Activated CD4-positive, alpha-beta T cell treated with anti-CD3 and anti-CD28 coated beads, Interleukin-2, amount 10 ng/mL, durations not matched to agents 7 days and 5 days (primary cell): ENCODE measurements around the gene SETD4. TPM values are rescaled to one million over a fixed set of nuclear protein-coding genes. Genes with fewer than 3 reads are reported as not detected.
A peak's percentile ranks its signal among the peaks of the same experiment; 100 is the strongest.

Experiments
- CTCF ChIA-PET: fragments of 350-600 bp; sonication (Branson Sonifier 250); formaldehyde crosslinking; loops from one replicate; lab custom pipeline; 2021; ENCODE audit warnings: antibody characterized with exemption; lab: Charles Lee
- POLR2A ChIA-PET: fragments of 350-600 bp; sonication (Branson Sonifier 250); formaldehyde crosslinking; loops from one replicate; lab custom pipeline; 2021; ENCODE audit warnings: antibody characterized with exemption; lab: Charles Lee
- DNase-seq: peaks from one replicate; pipeline ENCODE4 v3.0.0-alpha.2; 2020
- H3K27ac Mint-ChIP-seq: one replicate; pipeline ENCODE4 v1.8.0; 2021; ENCODE audit warnings: mild to moderate bottlenecking, moderate library complexity, mixed read lengths
- H3K27me3 Mint-ChIP-seq: one replicate; pipeline ENCODE4 v1.8.0; 2021; ENCODE audit warnings: mixed read lengths
- H3K36me3 Mint-ChIP-seq: one replicate; pipeline ENCODE4 v1.8.0; 2021; ENCODE audit warnings: low read depth, mixed read lengths
- H3K4me1 Mint-ChIP-seq: one replicate; pipeline ENCODE4 v1.8.0; 2021; ENCODE audit warnings: mixed read lengths
- H3K4me3 Mint-ChIP-seq: one replicate; pipeline ENCODE4 v1.8.0; 2021; ENCODE audit warnings: mild to moderate bottlenecking, moderate library complexity, mixed read lengths
- H3K9me3 Mint-ChIP-seq: one replicate; pipeline ENCODE4 v1.8.0; 2021; ENCODE audit warnings: mixed read lengths
- total RNA-seq, 2 experiments: library from RNA; stranded (reverse); gene quantifications; one replicate each; pipeline ENCODE4 v1.2.3, GENCODE V29; 2021

SETD4 gene
- total RNA-seq, 2 experiments from 2014 or later = 15.7 to 19.4 TPM

- DNase-seq = no peak
- no peak overlapping the region for H3K4me3 Mint-ChIP-seq
- no peaks in the 10 kb centered on the region for H3K9me3 Mint-ChIP-seq
- ChIA-PET POLR2A (no interaction called here), CTCF (no interaction called here)
- peaks cover 62% of the 10 kb centered on the region for H3K36me3 Mint-ChIP-seq
- H3K27ac Mint-ChIP-seq = no peak overlapping the region
- H3K4me1 Mint-ChIP-seq = peaks cover 47% of the 10 kb centered on the region
- H3K27me3 Mint-ChIP-seq = no peaks in the 10 kb centered on the region
These were observed 4.8 kb downstream of the SETD4 start for GRCh38 chr21:36055551-36055950.

GRCh38 chr21:36053715-36054062 lies 6.6 kb downstream of the SETD4 start:
- no peaks in the 10 kb centered on the region for H3K27me3 Mint-ChIP-seq
- H3K36me3 Mint-ChIP-seq = peaks cover 76% of the 10 kb centered on the region
- H3K4me1 Mint-ChIP-seq = peaks cover 39% of the 10 kb centered on the region
- no peak overlapping the region for H3K4me3 Mint-ChIP-seq
- ChIA-PET POLR2A (no interaction called here), CTCF (interaction anchor here (1.6 kb wide), 1 partner anchor 25 kb away, joined by 4 read pairs; no protein-coding TSS in a partner anchor)
- H3K27ac Mint-ChIP-seq = no peak overlapping the region
- DNase-seq = no peak
- peaks cover 2% of the 10 kb centered on the region for H3K9me3 Mint-ChIP-seq

DNA sequence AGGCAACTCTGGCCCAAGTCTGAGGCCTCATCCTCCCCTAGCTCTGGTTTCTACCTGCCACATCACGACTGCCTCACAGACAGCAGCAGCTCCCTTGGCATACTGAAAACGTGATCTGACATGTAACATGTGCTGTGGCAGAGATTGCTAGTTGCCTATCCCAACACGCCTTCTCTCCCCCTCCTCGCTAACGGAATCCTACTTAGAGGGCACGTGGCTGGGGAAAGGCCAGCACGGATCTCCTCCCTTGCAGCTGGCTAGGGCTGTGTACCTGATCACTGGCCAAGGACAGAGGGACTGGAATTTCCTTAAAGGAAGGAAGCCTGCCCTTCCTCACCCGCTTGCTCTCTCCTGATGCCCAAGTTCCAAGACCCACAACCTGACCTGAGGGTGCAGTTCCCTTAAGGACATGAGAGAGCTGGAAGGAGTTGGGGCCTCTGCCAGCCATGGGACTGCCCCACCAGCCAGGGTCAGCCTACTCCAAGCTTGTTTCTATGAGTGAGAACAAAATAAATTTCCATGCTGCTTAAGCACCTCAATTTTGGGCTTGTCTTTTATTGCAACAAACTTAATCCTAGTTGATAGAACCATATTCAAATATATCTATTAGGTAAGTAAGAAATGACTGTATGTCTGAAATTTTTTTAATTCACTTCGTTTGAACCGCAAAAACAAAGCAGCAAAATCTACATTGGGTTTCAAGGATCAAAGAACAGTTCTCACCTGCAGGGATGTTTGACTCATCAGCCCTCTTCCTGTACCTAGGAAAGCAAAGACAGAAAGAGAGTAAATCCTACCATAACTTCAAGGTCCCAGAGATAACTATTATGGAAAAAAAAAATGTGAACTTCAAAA lies 7.2 kb downstream of the SETD4 start:
- H3K36me3 Mint-ChIP-seq = peaks cover 75% of the 10 kb centered on the region
- no peaks in the 10 kb centered on the region for H3K27me3 Mint-ChIP-seq
- H3K4me1 Mint-ChIP-seq = peaks cover 33% of the 10 kb centered on the region
- POLR2A ChIA-PET = no interaction called here
- no peak for DNase-seq
- H3K9me3 Mint-ChIP-seq = peaks cover 2% of the 10 kb centered on the region
- H3K27ac Mint-ChIP-seq = peak overlapping the region; percentile 19
- CTCF ChIA-PET = interaction anchor here (1.6 kb wide), 1 partner anchor 24 kb away, joined by 4 read pairs; no protein-coding TSS in a partner anchor
- no peak overlapping the region for H3K4me3 Mint-ChIP-seq

DNA sequence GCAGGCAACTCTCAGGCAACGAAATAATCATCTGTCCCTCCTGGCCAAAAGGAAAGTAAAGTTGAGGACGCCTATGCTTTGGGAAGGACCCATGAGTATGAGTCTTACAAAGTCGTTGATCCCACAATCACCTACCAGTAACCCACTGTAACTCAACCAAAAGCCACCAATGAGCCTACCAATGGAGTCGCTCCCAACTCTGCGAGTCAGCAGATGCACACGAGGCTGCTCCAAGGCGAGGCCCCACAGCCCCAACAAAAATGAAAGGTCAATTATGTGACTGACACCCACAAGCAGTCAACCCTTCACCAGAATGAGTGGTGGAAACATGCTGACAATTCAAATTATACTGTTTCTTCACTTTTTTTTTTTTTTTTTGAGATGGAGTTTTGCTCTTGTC lies 12.0 kb downstream of the SETD4 start:
- Mint-ChIP-seq H3K36me3 (peaks cover 65% of the 10 kb centered on the region), H3K4me3 (no peak overlapping the region), H3K4me1 (peaks cover 6% of the 10 kb centered on the region), H3K27me3 (no peaks in the 10 kb centered on the region), H3K9me3 (peaks cover 2% of the 10 kb centered on the region), H3K27ac (no peak overlapping the region)
- ChIA-PET POLR2A (no interaction called here), CTCF (interaction anchor here (0.7 to 1.3 kb wide), 3 partner anchors 12 to 456 kb away, joined by 3 read pairs; no protein-coding TSS in a partner anchor)
- no peak for DNase-seq

DNA sequence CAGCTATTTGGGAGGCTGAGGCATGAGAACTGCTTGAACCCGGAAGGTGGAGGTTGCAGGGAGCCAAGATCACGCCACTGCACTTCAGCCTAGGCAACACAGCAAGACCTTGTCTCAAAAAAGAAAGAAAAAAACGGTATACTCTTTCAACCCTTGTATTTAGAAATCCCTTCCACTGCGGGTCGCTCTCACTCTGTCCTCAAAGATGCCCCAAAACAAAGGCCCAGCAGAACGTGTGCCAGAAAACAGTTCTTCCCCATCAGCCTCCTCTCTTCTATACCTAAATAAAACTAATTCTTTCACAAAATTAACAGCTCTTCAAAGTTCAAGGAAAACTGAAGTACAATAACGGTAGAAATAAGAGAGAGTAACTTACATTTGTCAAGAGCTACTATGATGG lies 13.2 kb downstream of the SETD4 start:
- POLR2A ChIA-PET = no interaction called here
- Mint-ChIP-seq H3K36me3 (peaks cover 64% of the 10 kb centered on the region), H3K4me3 (no peak overlapping the region), H3K4me1 (no peaks in the 10 kb centered on the region), H3K27ac (no peak overlapping the region), H3K27me3 (no peaks in the 10 kb centered on the region), H3K9me3 (peaks cover 2% of the 10 kb centered on the region)
- DNase-seq = no peak
- CTCF ChIA-PET = interaction anchor here (0.6 to 1.3 kb wide), 4 partner anchors 11 to 65 kb away, joined by 3 to 6 read pairs (median 3); no protein-coding TSS in a partner anchor

DNA sequence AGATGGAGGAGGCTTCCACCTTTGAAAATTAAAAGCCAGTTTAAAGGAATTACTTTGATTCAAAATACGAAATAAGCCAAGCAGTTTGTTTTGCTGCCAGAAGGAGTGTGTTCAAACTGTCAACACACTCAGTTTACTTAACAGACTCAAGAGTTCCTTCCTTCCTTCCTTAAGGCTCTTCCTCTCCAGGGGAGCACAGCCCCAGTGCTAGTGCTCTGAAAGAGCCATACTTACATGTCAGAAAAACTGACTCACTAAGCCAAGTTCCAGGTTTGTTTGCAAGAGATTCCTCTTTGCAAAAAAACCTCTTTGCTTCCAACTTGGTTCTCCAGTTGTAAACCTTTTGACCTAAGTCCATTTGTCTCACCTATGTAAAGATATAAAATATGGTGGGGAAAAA lies 14.3 kb downstream of the SETD4 start:
- CTCF ChIA-PET = interaction anchor here (1.0 to 1.3 kb wide), 2 partner anchors 18 to 66 kb away, joined by 4 to 6 read pairs; no protein-coding TSS in a partner anchor
- no peaks in the 10 kb centered on the region for H3K27me3 Mint-ChIP-seq
- POLR2A ChIA-PET = no interaction called here
- H3K9me3 Mint-ChIP-seq = peaks cover 2% of the 10 kb centered on the region
- DNase-seq = no peak
- no peaks in the 10 kb centered on the region for H3K4me1 Mint-ChIP-seq
- H3K4me3 Mint-ChIP-seq = no peak overlapping the region
- peaks cover 67% of the 10 kb centered on the region for H3K36me3 Mint-ChIP-seq
- H3K27ac Mint-ChIP-seq = no peak overlapping the region

DNA sequence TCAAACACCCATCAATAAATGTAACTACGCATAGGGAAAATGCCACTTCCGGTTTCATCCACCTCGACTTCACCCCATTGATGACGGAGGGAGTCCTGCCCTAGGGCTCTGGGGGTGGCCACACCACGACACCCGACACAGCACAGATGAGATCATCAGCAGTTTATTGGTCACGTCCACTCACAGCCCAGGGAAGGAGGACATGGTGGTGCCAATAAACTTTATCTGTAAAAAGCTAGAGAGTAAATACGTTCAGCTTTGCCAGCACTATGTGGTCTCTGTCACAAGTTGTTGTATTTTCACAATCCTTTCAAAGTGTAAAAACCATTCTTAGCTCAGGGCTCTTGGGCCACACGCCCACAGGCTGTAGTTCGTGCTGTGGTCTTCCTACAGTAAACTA lies 16.3 kb downstream of the SETD4 start:
- no peaks in the 10 kb centered on the region for H3K4me1 Mint-ChIP-seq
- no peaks in the 10 kb centered on the region for H3K27me3 Mint-ChIP-seq
- no peaks in the 10 kb centered on the region for H3K9me3 Mint-ChIP-seq
- ChIA-PET POLR2A (no interaction called here), CTCF (no interaction called here)
- no peak overlapping the region for H3K27ac Mint-ChIP-seq
- peaks cover 58% of the 10 kb centered on the region for H3K36me3 Mint-ChIP-seq
- no peak for DNase-seq
- H3K4me3 Mint-ChIP-seq = no peak overlapping the region

DNA sequence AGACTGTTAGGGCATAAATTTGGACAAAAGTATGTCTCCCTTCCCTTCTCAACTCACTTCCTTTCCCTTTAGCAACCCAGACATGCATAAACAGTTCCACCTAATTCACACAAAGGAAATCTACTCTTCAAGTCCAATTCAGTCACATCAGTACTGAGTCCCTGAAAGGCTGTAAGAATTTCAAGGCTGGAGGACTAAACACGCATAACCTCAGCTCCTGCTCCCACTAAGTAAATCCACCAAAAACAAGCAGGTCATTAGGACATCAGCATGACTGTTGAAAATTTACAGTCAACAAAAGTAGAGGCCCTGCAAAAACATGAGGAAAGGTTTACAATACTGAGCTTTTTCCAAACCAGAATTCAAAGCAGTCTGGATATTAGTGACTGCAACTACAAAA lies 18.4 kb downstream of the SETD4 start:
- no peak overlapping the region for H3K4me3 Mint-ChIP-seq
- peaks cover 52% of the 10 kb centered on the region for H3K36me3 Mint-ChIP-seq
- H3K9me3 Mint-ChIP-seq = no peaks in the 10 kb centered on the region
- H3K27ac Mint-ChIP-seq = no peak overlapping the region
- H3K27me3 Mint-ChIP-seq = no peaks in the 10 kb centered on the region
- POLR2A ChIA-PET = no interaction called here
- no peaks in the 10 kb centered on the region for H3K4me1 Mint-ChIP-seq
- no peak for DNase-seq
- CTCF ChIA-PET = no interaction called here

DNA sequence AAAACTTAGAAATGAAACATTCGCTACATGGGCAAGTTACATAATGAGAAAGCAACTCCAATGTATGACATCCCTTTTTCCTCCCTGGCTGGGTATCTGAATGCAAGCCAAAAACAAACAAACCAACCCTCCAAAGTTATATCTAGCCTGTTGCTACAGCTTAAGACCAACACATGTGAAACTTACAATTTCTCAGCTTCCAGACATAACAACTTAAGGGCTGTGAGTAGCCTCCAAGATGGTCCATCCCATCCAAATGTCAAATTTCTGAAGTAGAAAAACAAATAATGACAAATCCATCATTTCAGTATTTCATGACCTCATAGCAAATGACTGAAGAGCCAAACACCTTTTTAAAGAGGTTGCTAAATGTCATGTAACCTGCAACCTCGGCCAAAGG lies 19.9 kb downstream of the SETD4 start:
- POLR2A ChIA-PET = no interaction called here
- no peak overlapping the region for H3K27ac Mint-ChIP-seq
- CTCF ChIA-PET = interaction anchor here (0.7 to 1.3 kb wide), 2 partner anchors 12 to 220 kb away, joined by 3 to 4 read pairs; no protein-coding TSS in a partner anchor
- H3K9me3 Mint-ChIP-seq = no peaks in the 10 kb centered on the region
- H3K4me1 Mint-ChIP-seq = no peaks in the 10 kb centered on the region
- no peak overlapping the region for H3K4me3 Mint-ChIP-seq
- no peak for DNase-seq
- peaks cover 56% of the 10 kb centered on the region for H3K36me3 Mint-ChIP-seq
- H3K27me3 Mint-ChIP-seq = no peaks in the 10 kb centered on the region

DNA sequence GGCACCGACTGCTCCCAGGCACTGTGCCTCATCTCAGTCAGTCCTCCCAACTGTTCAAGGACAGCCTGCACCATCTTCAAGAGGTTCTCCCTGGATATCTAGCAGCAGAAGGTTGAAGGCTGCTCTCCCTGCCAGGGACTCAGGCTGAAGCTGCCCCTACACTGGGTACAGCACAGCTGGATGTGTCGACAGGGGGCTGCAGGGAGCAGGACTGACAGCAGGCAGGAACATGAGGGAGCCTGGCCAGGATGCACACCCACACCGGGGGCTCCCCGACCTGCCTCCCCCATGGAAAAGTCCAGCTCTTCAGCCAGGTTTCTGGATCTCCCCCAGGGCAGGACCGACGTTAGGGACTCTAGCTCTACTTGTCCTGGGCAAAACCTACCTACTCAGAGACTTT lies 20.5 kb downstream of the SETD4 start:
- no peaks in the 10 kb centered on the region for H3K27me3 Mint-ChIP-seq
- no peaks in the 10 kb centered on the region for H3K4me1 Mint-ChIP-seq
- H3K4me3 Mint-ChIP-seq = no peak overlapping the region
- DNase-seq = no peak
- POLR2A ChIA-PET = no interaction called here
- H3K27ac Mint-ChIP-seq = no peak overlapping the region
- H3K36me3 Mint-ChIP-seq = peaks cover 54% of the 10 kb centered on the region
- H3K9me3 Mint-ChIP-seq = no peaks in the 10 kb centered on the region
- CTCF ChIA-PET = interaction anchor here (1.3 kb wide), 1 partner anchor 12 kb away, joined by 4 read pairs; no protein-coding TSS in a partner anchor

GRCh38 chr21:36038701-36039497 lies 21.4 kb downstream of the SETD4 start:
- no peaks in the 10 kb centered on the region for H3K27me3 Mint-ChIP-seq
- H3K36me3 Mint-ChIP-seq = peaks cover 46% of the 10 kb centered on the region
- POLR2A ChIA-PET = no interaction called here
- H3K4me3 Mint-ChIP-seq = no peak overlapping the region
- no peak overlapping the region for H3K27ac Mint-ChIP-seq
- no peaks in the 10 kb centered on the region for H3K4me1 Mint-ChIP-seq
- DNase-seq = no peak
- CTCF ChIA-PET = interaction anchor here (0.7 to 1.3 kb wide), 2 partner anchors 11 to 218 kb away, joined by 3 to 4 read pairs; no protein-coding TSS in a partner anchor
- no peaks in the 10 kb centered on the region for H3K9me3 Mint-ChIP-seq

DNA sequence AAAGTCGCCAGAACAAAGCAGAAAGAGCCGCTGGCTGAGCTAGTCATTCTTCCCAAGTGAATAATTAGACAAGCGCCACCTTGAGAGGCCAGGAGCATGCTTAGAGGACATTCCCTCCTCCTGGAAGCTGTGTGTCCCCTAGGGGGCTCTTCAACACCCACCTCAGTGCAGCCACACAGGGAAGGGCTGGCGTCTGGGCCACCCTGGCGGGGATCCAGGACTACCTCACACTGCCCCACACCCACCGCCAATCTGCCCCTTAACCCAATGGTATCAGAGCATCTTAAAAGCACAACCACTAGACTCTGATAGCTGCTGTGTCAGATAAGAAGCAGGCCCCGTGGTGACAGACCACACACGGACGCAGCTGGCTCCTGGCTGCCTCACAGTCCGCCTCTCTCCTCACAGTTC lies 24.9 kb downstream of the SETD4 start:
- no peaks in the 10 kb centered on the region for H3K9me3 Mint-ChIP-seq
- peaks cover 27% of the 10 kb centered on the region for H3K36me3 Mint-ChIP-seq
- ChIA-PET CTCF (interaction anchor here (0.8 kb wide), 1 partner anchor 12 kb away, joined by 3 read pairs; no protein-coding TSS in a partner anchor), POLR2A (no interaction called here)
- H3K4me3 Mint-ChIP-seq = no peak overlapping the region
- peak overlapping the region; percentile 57 for H3K27ac Mint-ChIP-seq
- no peak for DNase-seq
- H3K27me3 Mint-ChIP-seq = no peaks in the 10 kb centered on the region
- no peaks in the 10 kb centered on the region for H3K4me1 Mint-ChIP-seq
